GM21723 (cell line): Measurements from ENCODE around the gene MOB3B.
"Not testable (repeated sequence)": the region's sequence is repeated elsewhere in the genome, so short reads cannot be mapped to it uniquely, and the experiment has no call there.

Experiments
- ATAC-seq: cut with Tn5 transposase; IDR thresholded peaks from one replicate; pipeline ENCODE4 v1.9.1; 2021; ENCODE audit warnings: mild to moderate bottlenecking, moderate library complexity; ENCODE audit not compliant: unreplicated experiment

MOB3B gene

GRCh38 chr9:27426511-27427271, 102.9 kb downstream of the MOB3B start:
- no peak for ATAC-seq

DNA sequence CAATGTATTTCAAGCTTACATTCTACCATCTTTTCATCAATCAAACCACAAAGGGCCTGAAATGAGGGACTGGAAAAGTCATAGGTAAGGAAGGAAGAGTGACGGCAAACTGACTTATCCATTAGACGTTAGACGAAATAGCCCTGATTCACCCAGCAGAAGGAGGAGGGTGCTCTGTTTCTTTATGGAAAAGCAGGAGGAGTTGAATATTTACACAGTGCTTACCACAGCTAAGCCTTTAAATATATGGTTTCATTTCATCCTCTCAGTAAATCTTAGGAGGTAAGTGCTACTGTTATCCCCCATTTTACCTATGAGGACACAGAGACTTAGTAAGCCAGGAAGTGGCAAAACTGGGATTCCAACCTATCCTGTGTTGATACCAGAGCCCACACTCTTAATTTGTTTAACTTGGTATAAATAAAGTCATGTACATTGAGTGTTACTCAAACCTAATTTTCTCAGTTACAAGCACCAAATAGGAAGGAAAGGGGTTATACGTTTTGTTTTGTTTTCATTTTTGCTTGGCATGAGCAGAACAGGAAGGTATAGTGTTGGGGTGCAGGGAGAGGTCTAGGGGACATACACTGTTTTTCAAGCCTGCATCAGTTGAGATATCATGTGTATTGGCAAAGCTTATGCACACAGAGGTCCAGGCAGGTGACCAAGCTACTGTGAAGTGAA, 103.6 kb downstream of the MOB3B start:
- no peak for ATAC-seq

DNA sequence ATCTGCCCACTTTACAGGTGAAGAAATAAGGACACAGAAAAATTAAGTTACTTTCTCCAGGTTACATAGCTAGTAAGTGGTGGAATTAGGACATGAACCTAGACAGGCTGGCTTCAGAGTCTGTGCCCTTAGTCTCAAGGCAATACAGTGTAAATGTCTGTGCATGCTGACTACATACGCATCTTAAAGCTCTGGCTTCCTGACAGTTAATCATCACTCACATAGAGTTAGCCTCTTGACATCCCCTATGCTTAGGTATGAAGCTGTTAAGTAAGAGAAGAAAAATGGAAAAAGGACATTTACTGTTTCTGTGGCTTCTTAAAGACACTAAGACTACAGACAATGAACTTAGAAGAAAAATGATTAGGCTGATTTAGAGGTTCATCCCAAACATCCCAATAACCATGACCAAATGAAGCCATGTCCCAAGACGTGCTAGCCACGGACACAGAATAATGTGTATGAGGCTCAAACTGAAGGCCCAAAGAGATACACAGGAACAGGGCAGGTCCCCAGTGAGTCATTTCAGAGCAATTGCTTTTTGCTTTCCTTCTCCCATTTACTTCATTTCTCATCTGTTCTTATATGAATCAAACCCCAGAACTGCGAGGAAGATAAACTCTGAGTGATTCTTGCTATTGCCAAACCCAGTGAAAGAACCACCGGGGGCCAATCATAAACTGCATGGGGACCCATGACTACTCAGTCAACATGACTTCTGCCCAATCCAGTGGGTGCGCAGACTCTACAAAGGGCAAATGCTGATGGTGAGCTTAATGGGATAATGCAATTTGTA, 105.5 kb downstream of the MOB3B start:
- ATAC-seq: no peak

DNA sequence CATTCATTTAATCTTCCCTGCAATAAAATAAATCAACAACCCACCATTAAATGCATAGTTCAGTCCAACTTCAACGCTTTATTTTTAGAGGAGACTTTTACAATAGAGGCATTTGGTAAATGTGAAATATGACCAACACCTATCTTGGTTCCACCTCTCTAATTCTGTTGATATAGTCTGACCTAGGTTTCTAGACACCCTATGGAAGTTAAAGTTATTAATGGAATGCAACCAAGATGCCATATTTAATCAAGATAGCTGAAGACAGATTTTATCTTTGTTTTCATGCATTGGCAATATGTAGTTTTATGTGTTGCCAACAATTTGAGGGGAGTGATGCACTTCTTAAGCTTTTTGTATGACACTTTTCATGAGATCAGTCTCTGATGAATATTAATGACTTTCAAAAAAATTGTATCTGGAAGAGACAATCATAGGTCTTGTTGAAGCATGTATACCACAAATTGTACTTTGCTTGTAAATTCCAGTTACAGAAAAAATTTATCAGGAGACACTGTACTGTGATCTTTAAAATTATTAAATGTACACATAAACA, 107.3 kb downstream of the MOB3B start:
- no peak for ATAC-seq

GRCh38 chr9:27421577-27421976, 108.0 kb downstream of the MOB3B start:
- ATAC-seq: no peak

- ATAC-seq: not testable (repeated sequence)
Observed at GRCh38 chr9:27419558-27419957, 110.1 kb downstream of the MOB3B start.

DNA sequence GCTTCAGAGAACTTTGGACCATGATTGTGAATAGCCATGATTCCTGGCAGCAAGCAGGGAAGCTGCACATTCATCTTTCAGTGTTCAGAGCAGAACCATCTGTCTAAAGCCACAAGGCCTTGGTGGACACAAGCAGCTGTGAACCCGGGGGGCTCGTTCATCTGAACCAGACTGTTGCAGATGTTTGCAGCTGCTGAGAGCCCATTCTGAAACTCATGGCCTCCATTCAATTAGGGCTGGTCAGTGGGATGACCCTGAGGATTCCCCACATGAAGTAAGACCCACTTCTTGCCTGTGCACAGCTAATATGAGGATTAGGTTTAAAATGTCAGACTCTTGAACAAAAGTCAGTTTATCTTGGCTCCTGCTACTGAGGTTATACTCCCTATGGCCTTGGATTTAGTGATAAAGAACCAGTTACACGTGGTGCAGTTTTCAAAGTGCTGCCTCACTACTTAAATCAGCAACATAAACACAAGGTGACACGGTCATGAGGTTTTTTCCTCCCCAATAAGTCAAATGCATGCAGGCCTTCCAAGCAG, 115.3 kb downstream of the MOB3B start:
- no peak for ATAC-seq

- no peak for ATAC-seq
Observed at GRCh38 chr9:27413511-27414219, 115.9 kb downstream of the MOB3B start.

DNA sequence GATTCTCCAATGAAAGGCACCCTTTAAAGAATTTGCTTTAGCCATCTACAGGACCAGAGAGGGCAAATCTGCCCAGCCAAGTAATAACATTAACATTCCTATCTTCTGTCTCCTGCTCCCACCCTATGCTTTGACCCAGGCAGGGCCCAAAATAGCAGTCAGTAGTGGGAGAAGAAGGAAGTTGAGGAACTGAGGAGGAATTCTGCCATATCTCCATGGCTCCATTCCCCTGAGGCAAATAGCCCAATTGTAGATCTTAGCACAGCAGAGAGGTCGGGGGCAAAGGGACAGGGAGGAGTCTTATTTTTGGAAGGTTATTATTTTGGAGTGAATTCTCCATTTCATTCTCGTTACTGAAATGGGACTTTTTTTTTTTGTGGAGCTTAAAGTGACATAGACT, 116.7 kb downstream of the MOB3B start:
- ATAC-seq: no peak

- no peak for ATAC-seq
Observed at GRCh38 chr9:27412081-27412480, 117.5 kb downstream of the MOB3B start.

GRCh38 chr9:27408482-27408881, 121.1 kb downstream of the MOB3B start:
- no peak for ATAC-seq

- ATAC-seq: no peak
Observed at GRCh38 chr9:27408001-27408400, 121.6 kb downstream of the MOB3B start.

DNA sequence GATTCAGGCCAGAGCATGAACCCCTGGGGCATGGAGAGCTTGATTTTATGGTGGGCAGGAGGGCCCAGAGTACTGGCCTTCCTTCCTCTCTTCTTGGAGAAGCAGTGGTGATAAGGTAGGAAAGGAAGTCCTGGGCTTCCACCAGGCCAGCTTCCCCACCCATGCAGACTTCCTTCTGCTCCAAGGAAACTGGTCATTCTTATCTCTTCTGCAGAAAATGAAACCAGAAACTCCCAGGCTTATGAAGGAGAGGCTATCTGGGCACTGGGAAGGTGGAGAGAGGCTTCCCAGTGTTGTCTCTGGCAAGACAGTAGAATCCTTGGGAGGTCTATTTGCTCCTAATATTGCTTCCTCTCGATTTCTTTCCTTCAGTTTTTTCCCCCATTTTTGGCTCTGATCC, 122.1 kb downstream of the MOB3B start:
- ATAC-seq: no peak

GRCh38 chr9:27404661-27405060, 125.0 kb downstream of the MOB3B start:
- no peak for ATAC-seq

DNA sequence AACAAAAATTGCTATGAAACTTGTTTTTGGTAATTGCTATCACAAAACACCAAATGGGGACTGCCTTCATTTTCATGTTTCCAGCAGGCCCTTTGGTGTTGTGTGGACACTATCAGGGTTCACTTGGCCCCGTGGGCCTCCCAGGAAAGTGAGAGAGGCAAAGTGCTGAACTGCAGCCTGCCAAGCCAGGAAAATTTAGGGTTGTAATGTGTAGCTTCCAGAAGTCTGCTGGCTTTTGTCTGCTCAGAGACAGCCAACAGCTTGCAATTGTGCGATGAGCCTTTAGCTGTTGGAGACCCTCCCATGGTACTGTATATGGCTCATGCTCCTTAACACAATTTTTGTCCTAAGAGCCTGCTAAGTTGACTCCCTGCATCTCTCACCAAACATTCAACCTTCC, 127.0 kb downstream of the MOB3B start:
- no peak for ATAC-seq

DNA sequence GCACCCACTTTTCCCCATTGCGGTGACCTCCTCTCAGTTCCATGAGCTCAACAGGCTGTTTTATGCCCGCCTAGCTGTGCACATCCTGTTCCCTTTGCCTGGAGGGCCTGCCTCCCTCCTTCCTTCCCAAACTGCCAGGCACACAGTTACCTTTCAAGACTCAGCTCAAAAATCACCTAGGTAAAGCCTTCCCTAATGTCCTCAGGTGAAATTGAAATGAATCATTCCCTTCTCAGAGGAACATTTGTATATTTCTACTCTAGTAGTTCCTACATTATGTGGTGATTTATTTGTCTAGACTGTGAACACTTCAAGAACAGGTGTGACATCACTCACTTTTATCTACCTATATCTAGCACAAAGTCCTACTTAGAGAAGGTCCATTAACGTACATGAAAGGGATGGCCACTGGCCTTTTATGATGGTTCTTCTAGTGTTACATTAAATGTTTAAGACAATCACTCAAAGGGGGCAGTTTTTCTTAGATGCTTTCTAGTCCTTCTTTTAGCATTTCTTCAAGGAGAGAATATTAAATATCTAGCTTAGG, 129.2 kb downstream of the MOB3B start:
- ATAC-seq: no peak

DNA sequence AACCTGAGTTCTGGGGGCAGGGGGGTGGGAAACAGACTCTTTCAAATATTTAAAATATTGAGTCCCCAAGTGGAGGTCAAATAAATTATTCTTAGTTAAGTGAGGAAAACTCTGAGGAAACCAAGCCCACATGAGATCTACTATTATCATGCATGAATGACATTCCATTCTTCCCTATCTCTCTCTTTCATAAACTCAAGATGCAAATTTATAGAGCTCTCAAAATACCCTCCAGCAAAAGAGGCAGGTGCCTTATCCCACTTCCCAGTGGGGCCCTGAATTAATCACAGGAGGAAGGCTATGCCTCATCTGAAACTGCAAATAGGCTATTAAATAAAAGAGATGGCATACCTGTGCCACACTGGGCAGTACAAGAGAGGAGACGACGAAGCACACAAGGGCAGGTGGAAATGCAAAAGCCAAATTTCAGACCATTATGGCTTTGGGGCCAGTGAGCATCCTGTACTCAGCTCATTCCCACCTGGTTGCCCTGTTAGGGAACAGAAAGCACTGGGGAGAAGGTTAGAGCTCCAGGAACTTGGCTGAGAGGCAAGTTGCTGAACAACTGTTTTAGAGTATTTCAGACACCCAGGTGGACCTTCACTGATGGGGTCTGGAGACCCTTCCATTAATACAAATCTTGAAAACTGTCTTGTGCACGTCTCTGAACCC, 130.5 kb downstream of the MOB3B start:
- no peak for ATAC-seq

GRCh38 chr9:27396495-27396894, 133.1 kb downstream of the MOB3B start:
- ATAC-seq: no peak

GRCh38 chr9:27395484-27395921, 134.1 kb downstream of the MOB3B start:
- no peak for ATAC-seq

GRCh38 chr9:27394826-27395201, 134.8 kb downstream of the MOB3B start:
- ATAC-seq: no peak
